Caco-2 (cell line): ENCODE results near the gene RAB40A. TPM values are rescaled to one million over a fixed set of nuclear protein-coding genes. Genes with fewer than 3 reads are reported as not detected.
"Not testable (repeated sequence)": the region's sequence is repeated elsewhere in the genome, so short reads cannot be mapped to it uniquely, and the experiment has no call there.

Experiments
- BruUV-seq: library from RNA; stranded (reverse); fragments of 400-500 nt; replicated peaks from 2 replicates; lab custom pipeline; 2021; lab: Mats Ljungman, UMichigan
- CTCF ChIA-PET: fragments of 300-600 bp; sonication (Branson Sonifier 250); formaldehyde crosslinking; loops from one replicate; lab custom pipeline; 2022; ENCODE audit warnings: antibody characterized with exemption; lab: Charles Lee
- POLR2A ChIA-PET: fragments of 300-600 bp; sonication (Branson Sonifier 250); formaldehyde crosslinking; loops from one replicate; lab custom pipeline; 2022; ENCODE audit warnings: antibody characterized with exemption; lab: Charles Lee
- DNase-seq, 2 experiments: peaks; one replicate each; pipeline versions ENCODE4 v3.0.0 to v3.0.0-alpha.2; 2020 to 2022
- H3K27me3 ChIP-seq: replicated peaks from 2 replicates; pipeline ENCODE4 v1.6.0; 2011; ENCODE audit warnings: low read length; ENCODE audit not compliant: control insufficient read depth, insufficient read depth
- H3K36me3 ChIP-seq: 2 replicates; pipeline ENCODE4 v1.5.1; 2011; ENCODE audit warnings: low read length; ENCODE audit not compliant: control insufficient read depth, insufficient read depth
- H3K4me1 ChIP-seq: fragments of 250-450 bp; sonication (Bioruptor Pico); 2 replicates; pipeline ENCODE4 v1.5.1; 2020; ENCODE audit warnings: mild to moderate bottlenecking
- H3K4me3 ChIP-seq: 2 replicates; pipeline ENCODE4 v1.5.1; 2011; ENCODE audit warnings: low read depth, mild to moderate bottlenecking, control low read depth, low read length
- H3K9me3 ChIP-seq: fragments of 250-450 bp; sonication (Bioruptor Pico); 2 replicates; pipeline ENCODE4 v1.5.1; 2020; ENCODE audit warnings: mild to moderate bottlenecking, moderate library complexity
- H3K27ac Mint-ChIP-seq: one replicate; pipeline ENCODE4 v1.8.0; 2022; ENCODE audit warnings: mixed read lengths; ENCODE audit not compliant: unreplicated experiment
- H3K27me3 Mint-ChIP-seq: one replicate; pipeline ENCODE4 v1.8.0; 2022; ENCODE audit warnings: mixed read lengths; ENCODE audit not compliant: insufficient read depth, unreplicated experiment
- H3K36me3 Mint-ChIP-seq: one replicate; pipeline ENCODE4 v1.8.0; 2022; ENCODE audit warnings: mild to moderate bottlenecking, mixed read lengths; ENCODE audit not compliant: insufficient read depth, unreplicated experiment
- H3K4me1 Mint-ChIP-seq: one replicate; pipeline ENCODE4 v1.8.0; 2022; ENCODE audit warnings: low read depth, mixed read lengths; ENCODE audit not compliant: unreplicated experiment
- H3K4me3 Mint-ChIP-seq: one replicate; pipeline ENCODE4 v1.8.0; 2022; ENCODE audit warnings: mild to moderate bottlenecking, moderate library complexity, mixed read lengths; ENCODE audit not compliant: unreplicated experiment
- H3K9me3 Mint-ChIP-seq: one replicate; pipeline ENCODE4 v1.8.0; 2022; ENCODE audit warnings: mixed read lengths; ENCODE audit not compliant: unreplicated experiment
- intact Hi-C: fragments of 100-400 bp; cut with micrococcal nuclease; formaldehyde crosslinking; loops from one replicate; pipeline ENCODE4 v1.10.0; 2022; ENCODE audit not compliant: unreplicated experiment
- total RNA-seq: library from RNA; stranded (reverse); gene quantifications from 2 replicates; pipeline ENCODE4 v1.2.3, GENCODE V29; 2022
- TF ChIP-seq, protein P1 (sequence below), 2 experiments: fragments of 200-600 bp in 1 of 2; IDR thresholded peaks; 1 replicate in 1 of 2; 2 replicates in 1 of 2; pipeline versions ENCODE4 v1.5.1 to v1.8.0; 2011 to 2022; ENCODE audit warnings: antibody characterized with exemption in 1 of 2, control low read depth in 1 of 2, inconsistent platforms in 1 of 2, low read depth in 1 of 2, low read length in 1 of 2, mild to moderate bottlenecking in 1 of 2, moderate library complexity in 1 of 2; ENCODE audit not compliant: insufficient read depth in 1 of 2, severe bottlenecking in 1 of 2, unreplicated experiment in 1 of 2

Gene RAB40A
- total RNA-seq, 1 experiment from 2014 or later: not detected

DNA sequence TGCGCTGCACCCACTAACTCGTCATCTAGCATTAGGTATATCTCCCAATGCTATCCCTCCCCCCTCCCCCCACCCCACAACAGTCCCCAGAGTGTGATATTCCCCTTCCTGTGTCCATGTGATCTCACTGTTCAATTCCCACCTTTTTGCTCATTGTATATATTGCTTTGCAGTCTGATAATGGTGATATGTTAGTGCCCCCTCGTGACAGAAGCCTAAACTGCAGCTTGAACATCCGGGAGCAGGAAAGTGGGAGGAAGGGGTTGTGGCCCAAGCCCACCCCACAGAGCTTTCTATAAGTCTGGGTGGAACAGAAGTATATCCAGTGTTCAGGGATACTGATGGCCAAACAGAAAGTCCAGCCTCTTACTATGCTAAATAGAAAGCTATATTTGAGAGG is 29.6 kb downstream of the RAB40A start:
- H3K36me3 ChIP-seq, H3K9me3 ChIP-seq, POLR2A ChIA-PET, H3K27me3 ChIP-seq, H3K27me3 Mint-ChIP-seq, H3K27ac Mint-ChIP-seq, H3K4me3 Mint-ChIP-seq, H3K36me3 Mint-ChIP-seq, H3K4me1 ChIP-seq, BruUV-seq, H3K9me3 Mint-ChIP-seq, H3K4me1 Mint-ChIP-seq, H3K4me3 ChIP-seq: not testable (repeated sequence)
- peak in 1 of 2 experiments; percentile 53 for DNase-seq
- CTCF ChIA-PET: interaction anchor here (0.7 to 1.0 kb wide), 3 partner anchors 26 to 279 kb away, joined by 3 to 5 read pairs (median 3); no protein-coding TSS in a partner anchor
- TF ChIP-seq, protein P1, sequence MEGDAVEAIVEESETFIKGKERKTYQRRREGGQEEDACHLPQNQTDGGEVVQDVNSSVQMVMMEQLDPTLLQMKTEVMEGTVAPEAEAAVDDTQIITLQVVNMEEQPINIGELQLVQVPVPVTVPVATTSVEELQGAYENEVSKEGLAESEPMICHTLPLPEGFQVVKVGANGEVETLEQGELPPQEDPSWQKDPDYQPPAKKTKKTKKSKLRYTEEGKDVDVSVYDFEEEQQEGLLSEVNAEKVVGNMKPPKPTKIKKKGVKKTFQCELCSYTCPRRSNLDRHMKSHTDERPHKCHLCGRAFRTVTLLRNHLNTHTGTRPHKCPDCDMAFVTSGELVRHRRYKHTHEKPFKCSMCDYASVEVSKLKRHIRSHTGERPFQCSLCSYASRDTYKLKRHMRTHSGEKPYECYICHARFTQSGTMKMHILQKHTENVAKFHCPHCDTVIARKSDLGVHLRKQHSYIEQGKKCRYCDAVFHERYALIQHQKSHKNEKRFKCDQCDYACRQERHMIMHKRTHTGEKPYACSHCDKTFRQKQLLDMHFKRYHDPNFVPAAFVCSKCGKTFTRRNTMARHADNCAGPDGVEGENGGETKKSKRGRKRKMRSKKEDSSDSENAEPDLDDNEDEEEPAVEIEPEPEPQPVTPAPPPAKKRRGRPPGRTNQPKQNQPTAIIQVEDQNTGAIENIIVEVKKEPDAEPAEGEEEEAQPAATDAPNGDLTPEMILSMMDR (IDR thresholded peaks at IDR 0.05; ENCODE audit: insufficient read depth in 1 of 2, low read depth in 1 of 2, low read length in 1 of 2, severe bottlenecking in 1 of 2, unreplicated experiment in 1 of 2): peak; percentile 29 to 45
- intact Hi-C loops: loop anchor here (1.0 kb wide), 1 partner anchor 278 kb away; no protein-coding TSS in a partner anchor

DNA sequence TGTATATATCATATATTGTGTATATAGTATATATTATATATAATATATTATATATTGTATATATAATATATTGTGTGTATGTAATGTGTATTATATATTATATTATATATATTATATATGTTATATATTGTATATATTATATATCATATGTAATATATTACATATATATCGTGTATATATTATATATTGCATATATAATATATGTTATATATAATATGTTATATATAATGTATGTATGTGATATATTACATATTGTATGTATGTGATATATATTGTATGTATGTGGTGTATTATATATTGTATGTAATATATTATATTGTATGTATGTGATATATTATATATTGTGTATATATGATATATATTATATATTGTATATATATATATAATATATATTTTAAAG is 30.5 kb downstream of the RAB40A start:
- BruUV-seq: no TSS peak
- TF ChIP-seq, protein P1 (IDR thresholded peaks at IDR 0.05; ENCODE audit: insufficient read depth in 1 of 2, low read depth in 1 of 2, low read length in 1 of 2, severe bottlenecking in 1 of 2, unreplicated experiment in 1 of 2): no peak
- H3K36me3 Mint-ChIP-seq: peaks cover 5% of the 10 kb centered on the region
- H3K4me3 Mint-ChIP-seq: no peak overlapping the region
- Histone ChIP-seq H3K9me3 (no peaks in the 10 kb centered on the region), H3K27me3 (no peaks in the 10 kb centered on the region), H3K4me1 (no peaks in the 10 kb centered on the region), H3K36me3 (no peaks in the 10 kb centered on the region), H3K4me3 (no peak overlapping the region)
- CTCF ChIA-PET: interaction anchor here (0.7 kb wide), 1 partner anchor 141 kb away, joined by 4 read pairs; no protein-coding TSS in a partner anchor
- no peaks in the 10 kb centered on the region for H3K27me3 Mint-ChIP-seq
- no peaks in the 10 kb centered on the region for H3K9me3 Mint-ChIP-seq
- no peak for DNase-seq
- no peak overlapping the region for H3K27ac Mint-ChIP-seq
- POLR2A ChIA-PET: no interaction called here
- intact Hi-C loops: loop anchor here (1.0 kb wide), 1 partner anchor 277 kb away; no protein-coding TSS in a partner anchor
- no peaks in the 10 kb centered on the region for H3K4me1 Mint-ChIP-seq

DNA sequence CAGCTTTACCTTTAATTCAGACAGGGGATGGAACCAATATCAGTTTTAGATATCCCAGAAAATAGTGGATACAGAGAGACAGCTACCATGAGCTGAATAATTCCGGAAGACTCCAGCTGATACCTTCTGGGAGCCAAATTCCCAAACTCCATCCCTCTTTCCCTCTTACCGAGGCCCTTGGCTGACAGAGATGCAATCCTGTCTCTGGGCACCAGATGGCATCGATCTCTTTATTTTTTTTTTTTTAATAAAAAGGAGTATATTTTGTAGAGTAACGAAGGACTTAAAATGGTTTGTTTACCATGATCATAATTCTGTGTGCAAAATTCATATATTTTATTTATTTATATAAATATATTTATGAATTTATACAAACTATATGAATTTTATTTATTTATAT is 31.0 kb downstream of the RAB40A start:
- TF ChIP-seq, protein P1 (IDR thresholded peaks at IDR 0.05; ENCODE audit: insufficient read depth in 1 of 2, low read depth in 1 of 2, low read length in 1 of 2, severe bottlenecking in 1 of 2, unreplicated experiment in 1 of 2): peak; percentile 24 to 37
- Histone ChIP-seq H3K27me3 (no peaks in the 10 kb centered on the region), H3K9me3 (no peaks in the 10 kb centered on the region), H3K36me3 (no peaks in the 10 kb centered on the region), H3K4me3 (no peak overlapping the region), H3K4me1 (no peaks in the 10 kb centered on the region)
- H3K27me3 Mint-ChIP-seq: no peaks in the 10 kb centered on the region
- DNase-seq: no peak
- no peak overlapping the region for H3K4me3 Mint-ChIP-seq
- H3K4me1 Mint-ChIP-seq: no peaks in the 10 kb centered on the region
- intact Hi-C loops: no loop called here
- H3K9me3 Mint-ChIP-seq: no peaks in the 10 kb centered on the region
- BruUV-seq: no TSS peak
- CTCF ChIA-PET: no interaction called here
- POLR2A ChIA-PET: no interaction called here
- peaks cover 5% of the 10 kb centered on the region for H3K36me3 Mint-ChIP-seq
- no peak overlapping the region for H3K27ac Mint-ChIP-seq
